HG03571 (cell line): ENCODE measurements around the gene PNPLA5.

Experiments used
- ATAC-seq: cut with Tn5 transposase; IDR thresholded peaks from one replicate; pipeline ENCODE4 v1.9.1; 2021; ENCODE audit not compliant: unreplicated experiment

Gene PNPLA5

DNA sequence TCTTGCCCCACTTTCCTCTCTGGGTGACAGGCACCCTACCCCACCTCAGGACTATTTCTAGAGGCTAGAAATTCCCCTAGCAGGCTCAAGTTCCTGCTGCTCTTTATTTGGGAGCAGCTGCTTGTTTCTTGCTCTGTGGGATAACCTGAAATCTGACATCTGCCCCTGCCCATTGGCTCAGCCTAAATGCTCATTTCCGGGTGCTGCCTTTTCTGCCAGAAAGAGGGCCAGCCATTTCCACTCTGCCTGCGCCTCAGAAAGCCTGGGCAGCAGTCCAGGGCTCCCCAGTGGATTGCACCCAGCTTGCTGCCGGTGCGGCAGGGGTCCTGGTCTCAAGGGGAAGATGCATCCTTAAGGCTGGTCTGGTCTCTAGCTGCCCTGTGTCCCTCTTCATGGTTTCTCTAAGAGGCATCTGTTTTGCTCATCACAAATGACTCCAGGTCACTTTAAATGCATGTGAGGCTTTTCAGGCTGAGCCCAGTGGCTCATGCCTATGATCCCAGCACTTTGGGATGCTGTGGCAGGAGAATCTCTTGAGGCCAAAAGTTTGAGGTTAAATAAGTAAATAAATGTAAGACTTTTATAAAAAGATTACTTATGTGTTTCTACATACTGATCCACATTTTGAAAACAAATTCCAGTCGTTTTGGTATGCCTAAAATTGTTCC lies 10.3 kb upstream of the PNPLA5 start:
- no peak for ATAC-seq

GRCh38 chr22:43900206-43900605 lies 8.4 kb upstream of the PNPLA5 start:
- no peak for ATAC-seq

- ATAC-seq: no peak
These were observed 6.0 kb upstream of the PNPLA5 start for GRCh38 chr22:43897751-43898261.

- no peak for ATAC-seq
These were observed 4.3 kb upstream of the PNPLA5 start for GRCh38 chr22:43895986-43896645.

DNA sequence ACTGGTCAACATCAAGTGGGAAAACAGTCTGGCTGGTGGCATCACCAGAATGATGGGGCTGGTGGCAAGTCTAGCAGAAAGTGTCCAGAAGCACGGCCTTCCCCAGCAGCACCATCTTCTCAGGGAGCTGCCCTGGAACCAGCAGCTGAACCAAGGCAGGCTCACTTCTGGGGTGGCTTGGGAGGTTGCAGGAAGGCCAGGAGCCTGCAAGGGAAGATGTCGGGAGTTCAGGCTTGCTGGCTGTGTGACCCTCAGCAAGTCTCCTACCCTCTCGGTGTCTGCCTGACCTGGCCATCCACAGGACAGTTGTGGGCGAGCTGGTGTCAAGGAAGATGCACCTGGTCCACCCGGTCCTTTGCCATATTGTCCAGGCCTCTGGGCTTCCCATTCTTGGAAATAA lies 2.3 kb upstream of the PNPLA5 start:
- ATAC-seq: no peak

GRCh38 chr22:43893266-43893665 lies 1.5 kb upstream of the PNPLA5 start:
- no peak for ATAC-seq

- ATAC-seq: no peak
These were observed 526 bp upstream of the PNPLA5 start for GRCh38 chr22:43892183-43892894.

GRCh38 chr22:43890901-43891331 lies 897 bp downstream of the PNPLA5 start:
- ATAC-seq: no peak

DNA sequence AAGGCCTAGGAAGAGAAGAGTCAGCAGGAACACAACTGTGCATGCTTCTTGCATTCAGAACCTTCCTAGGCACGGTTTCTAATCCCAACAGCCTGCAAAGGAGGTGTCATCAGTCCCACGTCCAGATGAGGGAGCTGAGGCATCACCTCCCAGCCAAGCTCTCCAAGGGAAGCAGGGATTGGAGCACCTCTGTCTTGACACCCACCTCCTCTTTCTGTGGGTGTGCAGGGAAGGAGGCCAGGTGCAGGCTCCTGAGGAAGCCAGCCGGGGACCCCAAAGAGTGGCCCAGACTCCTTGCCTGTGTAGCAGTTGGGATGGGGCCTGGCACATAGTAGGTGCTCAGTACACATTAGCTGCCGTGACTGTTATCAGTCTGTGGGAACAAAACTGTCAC lies 2.0 kb downstream of the PNPLA5 start:
- ATAC-seq: no peak

GRCh38 chr22:43889201-43889859 lies 2.5 kb downstream of the PNPLA5 start:
- no peak for ATAC-seq

- ATAC-seq: no peak
These were observed 3.1 kb downstream of the PNPLA5 start for GRCh38 chr22:43888740-43889139.

DNA sequence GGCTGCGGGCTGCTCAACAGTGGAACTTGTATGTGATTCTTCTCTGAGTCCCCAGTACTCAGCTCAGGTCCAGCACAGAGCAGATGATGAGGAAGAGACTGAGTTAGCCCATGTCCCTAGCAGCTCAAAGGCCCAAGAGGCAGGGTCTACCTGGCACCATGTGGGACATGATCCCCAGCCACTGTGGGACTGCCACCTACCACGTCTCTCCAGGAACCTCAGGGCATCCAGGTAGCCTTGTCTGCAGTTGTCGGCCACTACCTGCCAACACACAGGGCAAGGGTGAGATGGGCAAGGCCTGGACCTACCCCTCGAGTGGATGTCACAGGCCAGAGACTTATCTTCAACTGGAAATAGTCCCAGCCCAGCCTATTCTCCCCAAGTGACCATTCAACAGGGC lies 4.4 kb downstream of the PNPLA5 start:
- ATAC-seq: no peak

DNA sequence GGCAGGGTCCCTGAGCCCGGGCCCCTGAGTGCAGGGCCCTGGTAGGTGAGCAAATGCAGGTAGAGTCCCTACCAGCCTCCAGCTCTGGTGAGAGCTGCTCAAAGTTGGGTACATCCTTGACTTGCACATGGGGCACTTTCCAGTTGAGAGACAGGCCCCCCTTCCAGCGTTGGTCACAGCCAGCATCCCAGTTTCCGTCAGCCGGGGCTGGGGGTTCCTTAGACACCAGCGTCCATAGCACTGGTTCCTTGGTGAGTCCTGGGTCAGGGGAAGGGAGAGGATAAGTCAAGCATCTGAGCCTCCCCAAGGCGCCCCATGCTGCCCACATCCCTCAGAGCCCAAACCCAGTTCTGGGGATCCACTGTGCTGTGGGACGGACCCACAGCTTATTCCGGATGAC lies 5.6 kb downstream of the PNPLA5 start:
- ATAC-seq: no peak

- no peak for ATAC-seq
These were observed 6.0 kb downstream of the PNPLA5 start for GRCh38 chr22:43885786-43886185.

DNA sequence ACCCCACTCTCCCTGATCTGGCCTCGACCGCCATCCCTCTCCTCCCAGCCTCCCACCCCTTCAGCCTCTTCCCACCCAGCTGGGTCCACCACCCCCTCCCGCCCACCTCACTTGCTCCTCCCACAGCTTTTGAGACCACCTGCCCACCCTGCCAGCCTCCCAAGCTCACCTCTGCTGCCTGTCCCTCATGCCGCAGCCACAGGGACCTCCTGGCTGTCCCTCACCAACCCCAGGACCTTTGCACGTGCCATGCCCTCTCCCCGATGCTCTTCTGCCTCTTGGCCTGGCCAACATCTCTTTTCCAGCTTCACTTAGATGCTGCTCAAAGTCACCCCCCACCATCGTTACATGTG lies 6.5 kb downstream of the PNPLA5 start:
- ATAC-seq: no peak

DNA sequence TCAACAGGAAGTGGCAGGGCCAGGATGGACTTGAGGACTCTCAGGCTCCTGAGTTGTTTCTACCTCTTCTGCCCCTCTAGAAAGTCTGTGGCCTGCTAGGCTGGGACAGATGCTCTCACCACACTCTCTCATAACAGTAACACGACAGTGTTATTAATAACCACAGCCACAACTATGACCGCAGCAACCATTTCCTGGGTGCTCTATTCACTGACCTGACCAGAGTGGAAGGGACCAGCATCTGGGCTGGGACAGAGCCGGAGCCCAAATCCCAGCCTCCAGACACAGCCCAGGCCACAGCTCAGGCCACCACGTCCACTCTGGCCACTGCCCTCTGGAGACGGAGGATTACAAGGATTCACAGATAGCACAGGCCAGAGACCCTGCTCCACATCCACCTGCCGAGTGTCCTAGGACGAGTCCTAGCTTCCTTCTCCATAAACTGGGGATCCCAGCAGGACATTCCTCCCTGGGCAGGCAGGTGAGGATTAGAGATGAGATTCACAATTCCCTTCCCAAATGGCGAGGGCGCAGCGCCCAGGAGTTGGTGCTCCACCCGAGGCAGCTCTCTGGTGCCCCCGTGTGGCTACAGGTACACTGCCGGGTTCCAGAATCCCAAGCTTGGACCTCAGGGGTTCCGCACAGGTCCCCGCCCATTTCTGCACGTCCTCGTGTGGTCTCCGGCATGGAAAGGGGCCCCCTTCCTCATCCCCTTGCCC lies 7.1 kb downstream of the PNPLA5 start:
- peak; percentile 56 for ATAC-seq

GRCh38 chr22:43883719-43884415 lies 7.9 kb downstream of the PNPLA5 start:
- no peak for ATAC-seq

- ATAC-seq: no peak
These were observed 8.7 kb downstream of the PNPLA5 start for GRCh38 chr22:43883012-43883661.

DNA sequence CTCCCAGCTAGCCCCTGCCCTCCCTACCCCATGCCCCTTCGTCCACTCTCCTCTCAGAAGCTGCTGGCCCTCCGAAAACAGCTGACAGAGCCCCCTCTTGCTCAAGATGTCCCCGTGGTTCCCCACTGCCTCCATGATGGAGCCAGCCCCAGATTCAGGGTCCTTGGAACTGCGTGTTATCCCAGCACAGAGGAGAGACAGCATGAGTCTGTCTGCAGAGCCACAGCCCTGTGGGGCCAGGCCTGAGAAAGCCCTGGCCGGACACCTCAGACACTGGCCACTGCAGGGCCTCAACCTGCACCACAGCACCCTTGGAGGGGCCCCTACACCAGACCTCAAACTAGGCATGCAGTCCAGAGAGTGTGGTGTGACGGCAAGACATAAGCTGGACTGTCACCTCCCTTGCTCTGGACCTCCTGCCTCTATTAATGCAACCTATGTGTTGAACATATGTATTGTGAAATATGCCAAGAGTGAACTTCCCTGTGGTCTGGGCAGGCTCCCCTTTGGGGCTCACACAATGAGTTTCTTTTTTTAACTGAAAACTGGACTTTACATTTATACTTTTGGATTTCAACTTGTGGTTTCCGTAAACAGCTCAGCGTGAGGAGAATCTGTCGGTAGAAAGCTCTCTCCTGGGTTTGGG lies 9.6 kb downstream of the PNPLA5 start:
- no peak for ATAC-seq
